T-helper 2 cell treated with Interferon-gamma antibody and Interleukin-4, amounts not matched to agents 100 ng/mL and 5 ng/mL, for 36 hours (primary cell): ENCODE data around the gene CUL2. TPM values are rescaled to one million over a fixed set of nuclear protein-coding genes. Genes with fewer than 3 reads are reported as not detected.

Experiments used
- intact Hi-C: fragments of 100-400 bp; cut with micrococcal nuclease; formaldehyde crosslinking; loops from one replicate; pipeline ENCODE4 v1.15.1; 2023
- total RNA-seq: library from RNA; stranded (reverse); gene quantifications from 2 replicates; pipeline ENCODE4 v1.2.3, GENCODE V29; 2022

CUL2 gene
- total RNA-seq, 1 donor from 2014 or later, result 42.9 TPM

GRCh38 chr10:35020481-35020880 lies 69.7 kb downstream of the CUL2 start:
- intact Hi-C loops, result no loop called here

GRCh38 chr10:35019041-35020024 lies 70.8 kb downstream of the CUL2 start:
- intact Hi-C loops, result no loop called here

- intact Hi-C loops, result no loop called here
Observed at GRCh38 chr10:35017608-35018007, 72.5 kb downstream of the CUL2 start.

GRCh38 chr10:35015843-35016408 lies 74.2 kb downstream of the CUL2 start:
- intact Hi-C loops, result no loop called here

GRCh38 chr10:35012781-35013180 lies 77.4 kb downstream of the CUL2 start:
- intact Hi-C loops, result no loop called here

- intact Hi-C loops, result no loop called here
Observed at GRCh38 chr10:35011771-35012191, 78.4 kb downstream of the CUL2 start.

GRCh38 chr10:35007858-35008301 lies 82.3 kb downstream of the CUL2 start:
- intact Hi-C loops, result no loop called here

- intact Hi-C loops, result no loop called here
Observed at GRCh38 chr10:35006836-35007235, 83.3 kb downstream of the CUL2 start.

GRCh38 chr10:35005868-35006267 lies 84.3 kb downstream of the CUL2 start:
- intact Hi-C loops, result no loop called here

GRCh38 chr10:35004651-35005050 lies 85.5 kb downstream of the CUL2 start:
- intact Hi-C loops, result no loop called here

GRCh38 chr10:35003906-35004305 lies 86.2 kb downstream of the CUL2 start:
- intact Hi-C loops, result no loop called here

- intact Hi-C loops, result no loop called here
Observed at GRCh38 chr10:35000936-35001335, 89.2 kb downstream of the CUL2 start.

GRCh38 chr10:34999532-34999931 lies 90.6 kb downstream of the CUL2 start:
- intact Hi-C loops, result no loop called here

GRCh38 chr10:34998940-34999339 lies 91.2 kb downstream of the CUL2 start:
- intact Hi-C loops, result no loop called here

GRCh38 chr10:34996843-34997242 lies 93.3 kb downstream of the CUL2 start:
- intact Hi-C loops, result no loop called here

- intact Hi-C loops, result loop anchor here (2.0 kb wide), 1 partner anchor 223 kb away; no protein-coding TSS in a partner anchor
Observed at GRCh38 chr10:34995925-34996324, 94.2 kb downstream of the CUL2 start.

GRCh38 chr10:34994565-34995142 lies 95.5 kb downstream of the CUL2 start:
- intact Hi-C loops, result loop anchor here (1.0 to 5.0 kb wide), 3 partner anchors 132 to 343 kb away; partner anchors contain the start of genes CCNY and CREM

- intact Hi-C loops, result loop anchor here (1.0 to 5.0 kb wide), 3 partner anchors 133 to 344 kb away; partner anchors contain the start of genes CCNY and CREM
Observed at GRCh38 chr10:34993782-34994181, 96.4 kb downstream of the CUL2 start.

GRCh38 chr10:34991117-34991516 lies 99.0 kb downstream of the CUL2 start:
- intact Hi-C loops, result loop anchor here (5.0 kb wide), 1 partner anchor 346 kb away; the partner anchor contains the start of gene CCNY

GRCh38 chr10:34988397-34989067 lies 101.6 kb downstream of the CUL2 start:
- intact Hi-C loops, result no loop called here

- intact Hi-C loops, result no loop called here
Observed at GRCh38 chr10:34985823-34986222, 104.3 kb downstream of the CUL2 start.
